H9 (cell line): Measurements from ENCODE around the gene GPD1. TPM values are rescaled to one million over a fixed set of nuclear protein-coding genes. Genes with fewer than 3 reads are reported as not detected.

Experiments
- DNase-seq: peaks from one replicate; pipeline ENCODE4 v3.0.0-alpha.2; 2017
- H2AFZ ChIP-seq: one replicate; pipeline ENCODE4 v1.6.1; 2013; ENCODE audit warnings: mild to moderate bottlenecking, low read length, control low read depth, moderate library complexity
- H2AK5ac ChIP-seq: 2 replicates; pipeline ENCODE4 v1.6.1; 2013; ENCODE audit warnings: low read length, control low read depth, mixed read lengths; ENCODE audit not compliant: insufficient read length
- H2BK120ac ChIP-seq: one replicate; pipeline ENCODE4 v1.6.1; 2013; ENCODE audit warnings: low read depth, mild to moderate bottlenecking, low read length, control low read depth, inconsistent platforms; ENCODE audit not compliant: poor library complexity, severe bottlenecking
- H2BK12ac ChIP-seq: 2 replicates; pipeline ENCODE4 v1.6.1; 2013; ENCODE audit warnings: low read length, control low read depth, mixed read lengths, low read depth; ENCODE audit not compliant: insufficient read length
- H2BK15ac ChIP-seq: 2 replicates; pipeline ENCODE4 v1.6.1; 2013; ENCODE audit warnings: low read depth, low read length, control low read depth
- H2BK20ac ChIP-seq: one replicate; pipeline ENCODE4 v1.6.1; 2013; ENCODE audit warnings: low read depth, mild to moderate bottlenecking, low read length, control low read depth, inconsistent platforms; ENCODE audit not compliant: poor library complexity, severe bottlenecking
- H2BK5ac ChIP-seq: 2 replicates; pipeline ENCODE4 v1.6.1; 2013; ENCODE audit warnings: low read length, control low read depth, mixed read lengths; ENCODE audit not compliant: insufficient read length
- H3K14ac ChIP-seq: 2 replicates; pipeline ENCODE4 v1.6.1; 2013; ENCODE audit warnings: low read length, control low read depth; ENCODE audit not compliant: insufficient read depth
- H3K18ac ChIP-seq: 2 replicates; pipeline ENCODE4 v1.6.1; 2013; ENCODE audit warnings: low read depth, mild to moderate bottlenecking, mixed read lengths, low read length, control low read depth; ENCODE audit not compliant: insufficient read length
- H3K23ac ChIP-seq: 2 replicates; pipeline ENCODE4 v1.6.1; 2013; ENCODE audit warnings: low read length, control low read depth, mixed read lengths, low read depth; ENCODE audit not compliant: insufficient read length
- H3K23me2 ChIP-seq: 2 replicates; pipeline ENCODE4 v1.6.1; 2013; ENCODE audit warnings: low read depth, mild to moderate bottlenecking, mixed read lengths, low read length, control low read depth; ENCODE audit not compliant: insufficient read length, poor library complexity, severe bottlenecking
- H3K27ac ChIP-seq: 2 replicates; pipeline ENCODE4 v1.5.1; 2013; ENCODE audit warnings: low read length, control low read depth, mixed read lengths, low read depth; ENCODE audit not compliant: insufficient read length
- H3K27me3 ChIP-seq: 2 replicates; pipeline ENCODE4 v1.6.1; 2013; ENCODE audit warnings: low read length, control low read depth, inconsistent platforms; ENCODE audit not compliant: insufficient read depth
- H3K4ac ChIP-seq: 2 replicates; pipeline ENCODE4 v1.6.1; 2013; ENCODE audit warnings: low read depth, mild to moderate bottlenecking, control low read depth, inconsistent platforms, low read length, moderate library complexity
- H3K4me1 ChIP-seq: 2 replicates; pipeline ENCODE4 v1.6.1; 2013; ENCODE audit warnings: low read length, control low read depth, inconsistent platforms; ENCODE audit not compliant: insufficient read depth
- H3K4me2 ChIP-seq: 2 replicates; pipeline ENCODE4 v1.6.1; 2013; ENCODE audit warnings: low read length, control low read depth, mixed read lengths; ENCODE audit not compliant: insufficient read length, insufficient read depth
- H3K56ac ChIP-seq: 2 replicates; pipeline ENCODE4 v1.6.1; 2013; ENCODE audit warnings: low read depth, mild to moderate bottlenecking, mixed read lengths, low read length, control low read depth; ENCODE audit not compliant: insufficient read length
- H3K79me1 ChIP-seq: 2 replicates; pipeline ENCODE4 v1.6.1; 2013; ENCODE audit warnings: low read depth, mild to moderate bottlenecking, moderate library complexity, low read length, control low read depth, inconsistent platforms; ENCODE audit not compliant: insufficient read depth, poor library complexity, severe bottlenecking
- H3K79me2 ChIP-seq: 2 replicates; pipeline ENCODE4 v1.6.1; 2013; ENCODE audit warnings: low read length, control low read depth, inconsistent platforms; ENCODE audit not compliant: insufficient read depth
- H3K9ac ChIP-seq: 2 replicates; pipeline ENCODE4 v1.6.1; 2013; ENCODE audit warnings: low read length, control low read depth, mixed read lengths; ENCODE audit not compliant: insufficient read length; ENCODE audit errors: extremely low read depth
- H3K9me3 ChIP-seq: one replicate; pipeline ENCODE4 v1.6.1; 2013; ENCODE audit warnings: low read depth, low read length, inconsistent platforms; ENCODE audit not compliant: control insufficient read depth
- H3T11ph ChIP-seq: one replicate; pipeline ENCODE4 v1.6.1; 2013; ENCODE audit warnings: mild to moderate bottlenecking, low read length, control low read depth, inconsistent platforms
- H4K20me1 ChIP-seq: one replicate; pipeline ENCODE4 v1.6.1; 2013; ENCODE audit not compliant: control insufficient read depth, insufficient read length, insufficient read depth
- H4K5ac ChIP-seq: 2 replicates; pipeline ENCODE4 v1.6.1; 2013; ENCODE audit warnings: low read depth, mild to moderate bottlenecking, mixed read lengths, low read length, control low read depth; ENCODE audit not compliant: insufficient read length
- H4K8ac ChIP-seq: replicated peaks from 2 replicates; pipeline ENCODE4 v1.6.1; 2013; ENCODE audit warnings: low read length, control low read depth, mixed read lengths, low read depth; ENCODE audit not compliant: insufficient read length
- H4K91ac ChIP-seq: 2 replicates; pipeline ENCODE4 v1.6.1; 2013; ENCODE audit warnings: low read depth, mild to moderate bottlenecking, moderate library complexity, mixed read lengths, low read length, control low read depth; ENCODE audit not compliant: insufficient read length
- H3K27ac Mint-ChIP-seq, 3 experiments: 2 replicates in 2 of 3; 3 replicates in 1 of 3; pipeline ENCODE4 v1.8.0; 2020 to 2021; ENCODE audit warnings: mixed read lengths in 3 of 3, mild to moderate bottlenecking in 1 of 3, moderate library complexity in 1 of 3
- H3K27me3 Mint-ChIP-seq: 2 replicates; pipeline ENCODE4 v1.8.0; 2021; ENCODE audit warnings: low read depth, mild to moderate bottlenecking, moderate library complexity, mixed read lengths
- H3K36me3 Mint-ChIP-seq, 3 experiments: 2 replicates in 2 of 3; 3 replicates in 1 of 3; pipeline ENCODE4 v1.8.0; 2020 to 2021; ENCODE audit warnings: low read depth in 3 of 3, mixed read lengths in 3 of 3; ENCODE audit not compliant: insufficient read depth in 1 of 3
- H3K4me1 Mint-ChIP-seq, 2 experiments: 2 replicates each; pipeline ENCODE4 v1.8.0; 2020; ENCODE audit warnings: mixed read lengths in 2 of 2
- H3K4me3 Mint-ChIP-seq, 2 experiments: 2 replicates in 1 of 2; 3 replicates in 1 of 2; pipeline ENCODE4 v1.8.0; 2020 to 2021; ENCODE audit warnings: mild to moderate bottlenecking in 2 of 2, mixed read lengths in 2 of 2, moderate library complexity in 1 of 2
- H3K9me3 Mint-ChIP-seq, 2 experiments: 2 replicates in 1 of 2; 3 replicates in 1 of 2; pipeline ENCODE4 v1.8.0; 2020; ENCODE audit warnings: mild to moderate bottlenecking in 2 of 2, mixed read lengths in 2 of 2, moderate library complexity in 1 of 2
- WGBS: extraction: QIAGEN DNeasy Blood & Tissue Kit; methylation state at CpG from one replicate; pipeline ENCODE4 v1.1.7; 2013; ENCODE audit warnings: missing lambda C conversion rate, low lambda C conversion rate, mixed read lengths; ENCODE audit not compliant: insufficient read length; ENCODE audit errors: extremely low coverage; 5-methylcytosine and 5-hydroxymethylcytosine counted together
- total RNA-seq: library from RNA; stranded (reverse); gene quantifications from 2 replicates; pipeline ENCODE4 v1.2.1, GENCODE V29; 2021
- TF ChIP-seq, protein P1 (sequence below): fragments of 200-600 bp; sonication (generic); conservative IDR thresholded peaks from 3 replicates; pipeline ENCODE4 v1.8.0; 2021; ENCODE audit warnings: antibody characterized with exemption, mild to moderate bottlenecking

The GPD1 gene
- total RNA-seq, 1 experiment from 2014 or later = 0.70 TPM

DNA sequence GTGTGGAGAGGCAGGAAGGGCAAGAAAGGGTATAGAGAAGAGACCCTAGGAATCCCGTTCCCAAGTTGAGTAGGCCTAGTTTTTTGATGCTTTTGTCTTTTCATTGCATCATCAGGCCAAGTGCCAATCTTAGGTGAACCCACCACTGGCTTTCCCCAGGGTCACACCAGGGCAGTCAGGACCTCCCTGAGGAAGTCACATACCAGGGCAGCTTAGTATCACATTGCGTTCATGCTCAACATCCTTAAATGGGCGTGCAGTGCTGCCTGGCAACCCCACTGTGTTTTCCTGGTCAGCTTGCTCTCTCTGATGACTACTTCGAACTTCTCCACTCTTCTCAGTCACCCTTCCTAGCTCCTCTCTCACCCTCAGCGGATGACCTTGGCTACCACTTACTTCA is 37.4 kb upstream of the GPD1 start:
- Histone ChIP-seq H2BK20ac (no peak overlapping the region), H4K5ac (no peak overlapping the region), H3K79me1 (no peaks in the 10 kb centered on the region), H3T11ph (no peak overlapping the region), H2BK5ac (no peak overlapping the region), H4K91ac (no peak overlapping the region), H3K23ac (no peak overlapping the region), H3K14ac (no peak overlapping the region; the same call in 1 of the 2 replicates), H3K27me3 (no peaks in the 10 kb centered on the region), H2BK12ac (no peak overlapping the region), H2AFZ (no peak overlapping the region), H3K4ac (no peak overlapping the region), H2BK120ac (no peak overlapping the region), H4K20me1 (no peaks in the 10 kb centered on the region), H3K23me2 (no peaks in the 10 kb centered on the region), H4K8ac (no peak overlapping the region), H3K79me2 (no peaks in the 10 kb centered on the region), H3K56ac (no peak overlapping the region), H3K18ac (peak overlapping the region; percentile 21), H3K4me1 (no peaks in the 10 kb centered on the region; the same call in 1 of the 2 replicates), H2BK15ac (no peak overlapping the region), H3K9me3 (no peaks in the 10 kb centered on the region), H2AK5ac (no peak overlapping the region), H3K4me2 (no peak overlapping the region), H3K9ac (no peak overlapping the region), H3K27ac (no peak overlapping the region)
- Mint-ChIP-seq H3K27ac (no peak overlapping the region), H3K9me3 (no peaks in the 10 kb centered on the region), H3K4me1 (peaks cover 7 to 14% of the 10 kb centered on the region in 2 experiments), H3K27me3 (peaks cover 30% of the 10 kb centered on the region), H3K36me3 (no peaks in the 10 kb centered on the region), H3K4me3 (no peak overlapping the region)
- TF ChIP-seq, protein P1, sequence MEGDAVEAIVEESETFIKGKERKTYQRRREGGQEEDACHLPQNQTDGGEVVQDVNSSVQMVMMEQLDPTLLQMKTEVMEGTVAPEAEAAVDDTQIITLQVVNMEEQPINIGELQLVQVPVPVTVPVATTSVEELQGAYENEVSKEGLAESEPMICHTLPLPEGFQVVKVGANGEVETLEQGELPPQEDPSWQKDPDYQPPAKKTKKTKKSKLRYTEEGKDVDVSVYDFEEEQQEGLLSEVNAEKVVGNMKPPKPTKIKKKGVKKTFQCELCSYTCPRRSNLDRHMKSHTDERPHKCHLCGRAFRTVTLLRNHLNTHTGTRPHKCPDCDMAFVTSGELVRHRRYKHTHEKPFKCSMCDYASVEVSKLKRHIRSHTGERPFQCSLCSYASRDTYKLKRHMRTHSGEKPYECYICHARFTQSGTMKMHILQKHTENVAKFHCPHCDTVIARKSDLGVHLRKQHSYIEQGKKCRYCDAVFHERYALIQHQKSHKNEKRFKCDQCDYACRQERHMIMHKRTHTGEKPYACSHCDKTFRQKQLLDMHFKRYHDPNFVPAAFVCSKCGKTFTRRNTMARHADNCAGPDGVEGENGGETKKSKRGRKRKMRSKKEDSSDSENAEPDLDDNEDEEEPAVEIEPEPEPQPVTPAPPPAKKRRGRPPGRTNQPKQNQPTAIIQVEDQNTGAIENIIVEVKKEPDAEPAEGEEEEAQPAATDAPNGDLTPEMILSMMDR = no peak
- WGBS = no CpG with 5 or more reads among the region's 5 CpGs
- DNase-seq = peak; percentile 79
